ENCODE measurements around the gene LAMA4.

The LAMA4 gene

GRCh38 chr6:112180095-112180820, 74.1 kb downstream of the LAMA4 start:
- peak; percentile 64 for DNase-seq

GRCh38 chr6:112179631-112180030, 74.7 kb downstream of the LAMA4 start:
- no peak for DNase-seq

- DNase-seq, result no peak
These were observed 75.5 kb downstream of the LAMA4 start for GRCh38 chr6:112178846-112179245.

GRCh38 chr6:112177092-112177491, 77.3 kb downstream of the LAMA4 start:
- DNase-seq, result no peak

- DNase-seq, result no peak
These were observed 78.2 kb downstream of the LAMA4 start for GRCh38 chr6:112176175-112176574.

GRCh38 chr6:112173221-112173804, 81.1 kb downstream of the LAMA4 start:
- no peak for DNase-seq

GRCh38 chr6:112172540-112172939, 81.8 kb downstream of the LAMA4 start:
- DNase-seq, result no peak

- DNase-seq, result no peak
These were observed 84.8 kb downstream of the LAMA4 start for GRCh38 chr6:112169541-112169940.

GRCh38 chr6:112163295-112164257, 90.8 kb downstream of the LAMA4 start:
- DNase-seq, result peak; percentile 79

- no peak for DNase-seq
These were observed 93.6 kb downstream of the LAMA4 start for GRCh38 chr6:112160745-112161144.

GRCh38 chr6:112156668-112157067, 97.7 kb downstream of the LAMA4 start:
- DNase-seq, result no peak

GRCh38 chr6:112155886-112156285, 98.5 kb downstream of the LAMA4 start:
- no peak for DNase-seq

- DNase-seq, result no peak
These were observed 99.7 kb downstream of the LAMA4 start for GRCh38 chr6:112154711-112155110.

GRCh38 chr6:112153926-112154607, 100.3 kb downstream of the LAMA4 start:
- no peak for DNase-seq

GRCh38 chr6:112150363-112150762, 104.0 kb downstream of the LAMA4 start:
- no peak for DNase-seq

GRCh38 chr6:112149719-112150263, 104.6 kb downstream of the LAMA4 start:
- DNase-seq, result no peak

- no peak for DNase-seq
These were observed 105.1 kb downstream of the LAMA4 start for GRCh38 chr6:112149236-112149635.

GRCh38 chr6:112148103-112148502, 106.3 kb downstream of the LAMA4 start:
- DNase-seq, result no peak

GRCh38 chr6:112145080-112145573, 109.2 kb downstream of the LAMA4 start:
- DNase-seq, result no peak

- no peak for DNase-seq
These were observed 110.0 kb downstream of the LAMA4 start for GRCh38 chr6:112144145-112144926.

- no peak for DNase-seq
These were observed 112.7 kb downstream of the LAMA4 start for GRCh38 chr6:112141707-112142106.

GRCh38 chr6:112139052-112139451, 115.3 kb downstream of the LAMA4 start:
- no peak for DNase-seq

Measured in CD4-positive, alpha-beta T cell treated with Interleukin-17A for 4 hours (primary cell).